PFSK-1 (cell line): Measurements from ENCODE around the gene PDHB.

Source experiments
- FOXP2 ChIP-seq: optimal IDR thresholded peaks from 2 replicates; pipeline ENCODE3; 2011; ENCODE audit warnings: borderline replicate concordance, control low read depth, inconsistent platforms; ENCODE audit not compliant: insufficient read depth; ENCODE audit errors: extremely low read length, extremely low read depth
- POLR2AphosphoS5 ChIP-seq: IDR thresholded peaks from 2 replicates; pipeline ENCODE4 v1.6.1; 2012; ENCODE audit warnings: low read depth, mild to moderate bottlenecking, control low read depth, low read length, moderate library complexity
- REST ChIP-seq, 2 experiments: IDR thresholded peaks; 2 replicates each; pipeline versions ENCODE4 v1.6.1 to v1.8.0; 2011 to 2012; ENCODE audit warnings: low read depth in 2 of 2, low read length in 2 of 2, control low read depth in 1 of 2, inconsistent platforms in 1 of 2, mild to moderate bottlenecking in 1 of 2, moderate library complexity in 1 of 2; ENCODE audit not compliant: insufficient read depth in 1 of 2
- SIN3A ChIP-seq: IDR thresholded peaks from 2 replicates; pipeline ENCODE4 v1.6.1; 2012; ENCODE audit warnings: mild to moderate bottlenecking, low read length, moderate library complexity, borderline replicate concordance; ENCODE audit not compliant: insufficient read depth
- TAF1 ChIP-seq: IDR thresholded peaks from 2 replicates; pipeline ENCODE4 v1.6.1; 2012; ENCODE audit warnings: low read length, control low read depth, borderline replicate concordance; ENCODE audit not compliant: insufficient read depth

PDHB gene

DNA sequence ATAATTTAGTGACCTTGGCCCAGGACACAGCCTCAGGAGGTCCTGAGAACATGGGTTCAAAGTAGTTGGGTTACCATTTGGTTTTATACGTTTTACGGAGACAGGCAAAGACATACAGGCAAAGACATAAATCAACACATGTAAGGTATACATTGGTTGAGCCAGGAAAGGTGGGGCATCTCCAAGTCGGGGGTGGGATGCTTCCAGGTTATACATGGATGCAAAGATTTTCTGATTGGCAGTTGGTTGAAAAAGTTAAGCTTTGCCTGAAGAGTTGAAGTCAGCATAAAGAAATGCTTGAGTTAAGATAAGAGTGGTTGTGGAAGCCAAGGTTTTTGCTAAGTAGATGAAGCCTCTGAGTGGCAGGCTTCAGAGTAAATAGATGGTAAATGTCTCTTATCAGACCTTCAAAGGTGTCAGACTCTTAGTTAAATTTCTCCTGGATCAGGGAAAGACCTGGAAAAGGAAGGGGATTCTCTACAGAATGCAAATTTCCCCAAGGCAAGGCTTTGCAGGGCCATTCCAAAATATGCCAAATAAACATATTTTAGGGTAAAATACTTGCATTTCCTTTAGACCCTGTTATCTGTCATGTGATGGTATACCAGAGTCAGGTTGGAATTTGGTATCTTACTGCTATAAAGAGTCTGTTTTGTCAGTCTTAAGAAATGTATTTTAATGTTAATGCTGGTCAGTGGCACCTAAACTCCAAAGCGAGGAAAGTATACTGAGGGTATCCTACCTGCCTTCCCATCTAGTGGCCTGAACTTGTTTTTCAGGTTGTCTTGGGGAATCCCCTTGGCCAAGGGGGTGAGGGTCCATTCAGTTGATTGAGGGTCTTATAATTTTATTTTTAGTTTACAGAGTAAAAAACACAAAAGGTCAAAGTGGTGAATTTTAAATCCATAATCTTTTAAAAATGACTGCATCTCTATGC is 8.2 kb upstream of the PDHB start:
- TF ChIP-seq FOXP2 (no peak), POLR2AphosphoS5 (no peak), TAF1 (no peak), SIN3A (no peak), REST (IDR thresholded peaks at IDR 0.05; ENCODE audit: insufficient read depth in 1 of 2, low read depth in 2 of 2, low read length in 2 of 2) (no peak)

- TF ChIP-seq SIN3A (no peak), TAF1 (no peak), POLR2AphosphoS5 (no peak), REST (IDR thresholded peaks at IDR 0.05; ENCODE audit: insufficient read depth in 1 of 2, low read depth in 2 of 2, low read length in 2 of 2) (no peak)
These were observed 1.4 kb upstream of the PDHB start for GRCh38 chr3:58434990-58435389.

DNA sequence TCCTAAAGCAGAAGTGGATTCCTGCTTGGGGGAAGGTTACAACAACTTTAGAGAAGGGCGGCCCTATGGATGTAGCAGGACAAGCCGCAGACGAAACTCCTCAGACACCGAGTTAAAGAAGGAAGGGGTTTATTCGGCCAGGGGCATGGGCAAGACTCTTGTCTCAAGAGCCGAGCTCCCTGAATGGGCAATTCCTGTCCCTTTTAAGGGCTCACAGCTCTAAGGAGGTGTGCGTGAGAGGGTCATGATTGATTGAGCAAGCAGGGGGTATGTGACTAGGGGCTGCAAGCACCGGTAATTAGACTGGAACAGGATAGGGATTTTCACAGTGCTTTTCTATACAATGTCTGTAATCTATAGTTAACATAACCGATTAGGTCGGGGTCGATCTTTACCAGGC is 879 bp upstream of the PDHB start:
- no peak for TF ChIP-seq TAF1
- TF ChIP-seq FOXP2, result no peak
- no peak for TF ChIP-seq REST (IDR thresholded peaks at IDR 0.05; ENCODE audit: insufficient read depth in 1 of 2, low read depth in 2 of 2, low read length in 2 of 2)
- no peak for TF ChIP-seq POLR2AphosphoS5
- no peak for TF ChIP-seq SIN3A

DNA sequence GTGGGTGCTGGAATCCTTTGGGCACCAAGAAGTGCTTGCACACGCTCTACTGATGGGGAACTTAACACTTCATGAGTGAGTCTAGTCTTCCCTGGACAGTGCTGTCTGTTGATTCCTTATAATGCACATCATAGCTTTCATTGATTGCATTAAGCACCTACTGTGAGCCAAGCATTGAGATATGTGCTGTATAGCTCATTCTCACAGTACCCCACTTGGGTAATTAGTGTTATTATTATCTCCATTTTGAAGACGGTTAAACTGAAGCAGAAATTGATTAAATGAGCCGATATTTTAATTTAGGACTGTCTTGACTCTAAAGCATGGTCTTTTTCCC is 504 bp upstream of the PDHB start:
- TF ChIP-seq FOXP2 (no peak), POLR2AphosphoS5 (no peak), SIN3A (no peak), REST (IDR thresholded peaks at IDR 0.05; ENCODE audit: insufficient read depth in 1 of 2, low read depth in 2 of 2, low read length in 2 of 2) (no peak), TAF1 (no peak)

GRCh38 chr3:58432905-58433304 is 727 bp downstream of the PDHB start:
- no peak for TF ChIP-seq FOXP2
- TF ChIP-seq REST (IDR thresholded peaks at IDR 0.05; ENCODE audit: insufficient read depth in 1 of 2, low read depth in 2 of 2, low read length in 2 of 2), result no peak
- TF ChIP-seq SIN3A, result no peak
- TF ChIP-seq POLR2AphosphoS5, result no peak
- no peak for TF ChIP-seq TAF1
